Gastrocnemius medialis (tissue), 4 donors: ENCODE results near the gene RAB3C. TPM values are rescaled to one million over a fixed set of nuclear protein-coding genes. Genes with fewer than 3 reads are reported as not detected.

Source experiments
- ATAC-seq, 2 donors: fragments of 150-250 bp; one replicate each; pipeline ENCODE4 v1.9.1; 2016
- DNase-seq, 2 donors: peaks; one replicate each; pipeline ENCODE4 v3.0.0-alpha.2; 2019
- H3K27ac ChIP-seq, 4 donors: fragments of 200-600 bp; sonication (generic); 1 replicate in 1 of 4; 2 replicates in 3 of 4; pipeline ENCODE4 v1.5.1; 2016 to 2018; ENCODE audit warnings: mild to moderate bottlenecking in 2 of 4, moderate library complexity in 1 of 4
- H3K27me3 ChIP-seq, 3 donors: fragments of 200-600 bp; sonication (generic) in 2 of 3; 1 replicate in 1 of 3; 2 replicates in 2 of 3; pipeline versions ENCODE4 v1.5.1 to v1.6.0; 2016 to 2019; ENCODE audit warnings: mild to moderate bottlenecking in 1 of 3, moderate library complexity in 1 of 3
- H3K36me3 ChIP-seq, 2 donors: fragments of 200-600 bp; sonication (generic) in 1 of 2; one replicate each; pipeline ENCODE4 v1.5.1; 2017 to 2018
- H3K4me1 ChIP-seq, 2 donors: fragments of 200-600 bp; sonication (generic) in 1 of 2; one replicate each; pipeline ENCODE4 v1.5.1; 2016 to 2017; ENCODE audit warnings: mild to moderate bottlenecking in 2 of 2
- H3K4me3 ChIP-seq, 4 donors: fragments of 200-600 bp; sonication (generic) in 3 of 4; 1 replicate in 1 of 4; 2 replicates in 3 of 4; pipeline ENCODE4 v1.5.1; 2016 to 2019; ENCODE audit warnings: mild to moderate bottlenecking in 2 of 4
- H3K9me3 ChIP-seq, 3 donors: fragments of 200-600 bp; sonication (generic) in 2 of 3; 1 replicate in 1 of 3; 2 replicates in 2 of 3; pipeline ENCODE4 v1.5.1; 2016 to 2019
- POLR2A ChIP-seq, 2 donors: fragments of 450-650 bp; IDR thresholded peaks; one replicate each; pipeline ENCODE4 v1.6.1; 2017; ENCODE audit warnings: antibody characterized with exemption in 2 of 2, mild to moderate bottlenecking in 2 of 2, moderate library complexity in 2 of 2
- in situ Hi-C, 4 donors: fragments of 200-750 bp; cut with MboI; loops; one replicate each; pipeline versions ENCODE4 v1.15.0 to v1.8.0; 2017; ENCODE audit warnings: low sequenced_read_pairs in 4 of 4
- intact Hi-C: fragments of 100-400 bp; cut with DNase I; formaldehyde crosslinking; loops from one replicate; pipeline ENCODE4 v1.15.1; 2023; ENCODE audit warnings: low total_unique reads
- total RNA-seq, 4 donors: library from RNA; depleted of rRNA; stranded (reverse); fragments of >200 nt; gene quantifications; one replicate each; pipeline versions ENCODE4 v1.1.0 to v1.2.3, GENCODE V29; 2016
- TF ChIP-seq, protein P1 (sequence below), 5 experiments: fragments of 450-650 bp in 3 of 5; fragments of 200-600 bp in 2 of 5; sonication (generic) in 2 of 5; IDR thresholded peaks in 4 of 5; conservative IDR thresholded peaks in 1 of 5; 1 replicate in 4 of 5; 2 replicates in 1 of 5; pipeline ENCODE4 v1.5.1; 2016 to 2019; ENCODE audit warnings: antibody characterized with exemption in 5 of 5, mild to moderate bottlenecking in 3 of 5, moderate library complexity in 3 of 5

Gene RAB3C
- total RNA-seq, 4 donors from 2014 or later, result 0.02 to 0.73 (median 0.07) TPM

GRCh38 chr5:58628626-58629025 lies 45.8 kb downstream of the RAB3C start:
- DNase-seq (no peak), ATAC-seq (no peak)
- H3K36me3 ChIP-seq, result no peaks in the 10 kb centered on the region
- no peaks in the 10 kb centered on the region for H3K9me3 ChIP-seq
- no peak overlapping the region for H3K27ac ChIP-seq
- in situ Hi-C loops, result no loop called here
- intact Hi-C loops, result no loop called here
- H3K27me3 ChIP-seq, result no peaks in the 10 kb centered on the region
- no peak overlapping the region for H3K4me3 ChIP-seq
- TF ChIP-seq, protein P1, sequence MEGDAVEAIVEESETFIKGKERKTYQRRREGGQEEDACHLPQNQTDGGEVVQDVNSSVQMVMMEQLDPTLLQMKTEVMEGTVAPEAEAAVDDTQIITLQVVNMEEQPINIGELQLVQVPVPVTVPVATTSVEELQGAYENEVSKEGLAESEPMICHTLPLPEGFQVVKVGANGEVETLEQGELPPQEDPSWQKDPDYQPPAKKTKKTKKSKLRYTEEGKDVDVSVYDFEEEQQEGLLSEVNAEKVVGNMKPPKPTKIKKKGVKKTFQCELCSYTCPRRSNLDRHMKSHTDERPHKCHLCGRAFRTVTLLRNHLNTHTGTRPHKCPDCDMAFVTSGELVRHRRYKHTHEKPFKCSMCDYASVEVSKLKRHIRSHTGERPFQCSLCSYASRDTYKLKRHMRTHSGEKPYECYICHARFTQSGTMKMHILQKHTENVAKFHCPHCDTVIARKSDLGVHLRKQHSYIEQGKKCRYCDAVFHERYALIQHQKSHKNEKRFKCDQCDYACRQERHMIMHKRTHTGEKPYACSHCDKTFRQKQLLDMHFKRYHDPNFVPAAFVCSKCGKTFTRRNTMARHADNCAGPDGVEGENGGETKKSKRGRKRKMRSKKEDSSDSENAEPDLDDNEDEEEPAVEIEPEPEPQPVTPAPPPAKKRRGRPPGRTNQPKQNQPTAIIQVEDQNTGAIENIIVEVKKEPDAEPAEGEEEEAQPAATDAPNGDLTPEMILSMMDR (IDR thresholded peaks at IDR 0.05 in 4 of 5, conservative IDR thresholded peaks at IDR 0.05 in 1 of 5), result no peak
- TF ChIP-seq POLR2A (IDR thresholded peaks at IDR 0.05), result no peak
- H3K4me1 ChIP-seq, result no peaks in the 10 kb centered on the region

- H3K4me3 ChIP-seq, result no peak overlapping the region
- intact Hi-C loops (no loop called here), in situ Hi-C loops (no loop called here)
- H3K36me3 ChIP-seq, result no peaks in the 10 kb centered on the region
- H3K9me3 ChIP-seq, result no peaks in the 10 kb centered on the region
- H3K4me1 ChIP-seq, result no peaks in the 10 kb centered on the region
- no peaks in the 10 kb centered on the region for H3K27me3 ChIP-seq
- ATAC-seq (no peak), DNase-seq (no peak)
- TF ChIP-seq, protein P1 (IDR thresholded peaks at IDR 0.05 in 4 of 5, conservative IDR thresholded peaks at IDR 0.05 in 1 of 5), result no peak
- TF ChIP-seq POLR2A (IDR thresholded peaks at IDR 0.05), result no peak
- H3K27ac ChIP-seq, result no peak overlapping the region
Measured at GRCh38 chr5:58629271-58630159, 46.6 kb downstream of the RAB3C start.

GRCh38 chr5:58631895-58632294 lies 49.0 kb downstream of the RAB3C start:
- no peak for DNase-seq
- H3K36me3 ChIP-seq, result no peaks in the 10 kb centered on the region
- intact Hi-C loops, result no loop called here
- H3K27ac ChIP-seq, result no peak overlapping the region
- TF ChIP-seq, protein P1 (IDR thresholded peaks at IDR 0.05 in 4 of 5, conservative IDR thresholded peaks at IDR 0.05 in 1 of 5), result no peak
- no peaks in the 10 kb centered on the region for H3K27me3 ChIP-seq
- H3K4me3 ChIP-seq, result no peak overlapping the region
- H3K4me1 ChIP-seq, result no peaks in the 10 kb centered on the region
- in situ Hi-C loops, result no loop called here
- H3K9me3 ChIP-seq, result no peaks in the 10 kb centered on the region
- no peak for ATAC-seq

DNA sequence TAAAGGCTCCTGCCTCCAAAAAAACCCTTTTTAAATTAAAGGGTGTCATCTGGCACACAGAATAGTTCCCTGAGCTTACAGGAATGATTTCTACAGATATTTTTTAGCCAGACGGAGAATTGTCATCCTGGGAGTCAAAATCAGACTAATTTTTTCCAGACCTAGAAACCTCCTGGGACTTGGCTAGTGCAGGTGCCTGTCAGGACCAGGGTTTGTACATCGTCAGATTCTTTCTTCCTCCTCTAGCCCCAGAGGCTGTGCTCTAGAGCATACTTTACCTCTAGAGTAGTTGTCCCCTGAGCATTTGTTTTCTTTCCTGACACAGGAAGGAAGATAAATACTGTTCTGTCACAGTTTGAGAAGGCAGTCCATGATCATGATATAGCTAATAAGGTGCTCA lies 52.5 kb downstream of the RAB3C start:
- no peak for ATAC-seq
- Histone ChIP-seq H3K9me3 (no peaks in the 10 kb centered on the region), H3K4me3 (no peak overlapping the region), H3K4me1 (no peaks in the 10 kb centered on the region), H3K27ac (no peak overlapping the region), H3K36me3 (no peaks in the 10 kb centered on the region), H3K27me3 (no peaks in the 10 kb centered on the region)
- TF ChIP-seq, protein P1 (IDR thresholded peaks at IDR 0.05 in 4 of 5, conservative IDR thresholded peaks at IDR 0.05 in 1 of 5), result no peak
- TF ChIP-seq POLR2A (IDR thresholded peaks at IDR 0.05), result no peak
- DNase-seq, result no peak
- in situ Hi-C loops (no loop called here), intact Hi-C loops (no loop called here)
